Transverse colon (tissue), 4 donors: ENCODE data around the gene CRLF2. TPM values are rescaled to one million over a fixed set of nuclear protein-coding genes. Genes with fewer than 3 reads are reported as not detected.
"Not testable (repeated sequence)": the region's sequence is repeated elsewhere in the genome, so short reads cannot be mapped to it uniquely, and the experiment has no call there.

ENCODE experiments used
- DNase-seq: peaks from one replicate; pipeline ENCODE4 v3.0.0-alpha.2; 2019
- H3K27ac ChIP-seq, 4 donors: fragments of 200-600 bp; sonication (generic); 2 replicates each; pipeline ENCODE4 v1.5.1; 2016 to 2018; ENCODE audit warnings: inconsistent platforms in 4 of 4
- H3K27me3 ChIP-seq: fragments of 200-600 bp; sonication (generic); 2 replicates; pipeline ENCODE4 v1.5.1; 2017; ENCODE audit warnings: inconsistent platforms
- H3K36me3 ChIP-seq, 4 donors: fragments of 200-600 bp; sonication (generic); 2 replicates each; pipeline ENCODE4 v1.5.1; 2017 to 2019; ENCODE audit warnings: inconsistent platforms in 4 of 4
- H3K4me1 ChIP-seq, 4 donors: fragments of 200-600 bp; sonication (generic); 2 replicates each; pipeline ENCODE4 v1.5.1; 2017 to 2020; ENCODE audit warnings: inconsistent platforms in 4 of 4
- H3K4me3 ChIP-seq, 4 donors: fragments of 200-600 bp; sonication (generic); 1 replicate in 1 of 4; 2 replicates in 3 of 4; pipeline versions ENCODE4 v1.5.1 to v1.6.1; 2017 to 2019; ENCODE audit warnings: inconsistent platforms in 4 of 4
- H3K9me3 ChIP-seq, 2 donors: fragments of 200-600 bp; sonication (generic); 2 replicates each; pipeline ENCODE4 v1.5.1; 2017 to 2019; ENCODE audit warnings: inconsistent platforms in 2 of 2
- CTCF ChIP-seq, 5 experiments: fragments of 200-600 bp in 3 of 5; fragments of 450-650 bp in 2 of 5; sonication (generic) in 3 of 5; IDR thresholded peaks; 1 replicate in 2 of 5; 2 replicates in 3 of 5; pipeline ENCODE4 v1.5.1; 2016 to 2017; ENCODE audit warnings: antibody characterized with exemption in 5 of 5, inconsistent platforms in 3 of 5, mild to moderate bottlenecking in 2 of 5, moderate library complexity in 1 of 5
- EP300 ChIP-seq: sonication (generic); formaldehyde crosslinking; IDR thresholded peaks from one replicate; pipeline ENCODE4 v1.6.1; 2017; ENCODE audit warnings: antibody characterized with exemption, low read depth
- POLR2A ChIP-seq: fragments of 450-650 bp; IDR thresholded peaks from one replicate; pipeline ENCODE4 v1.6.1; 2016; ENCODE audit warnings: antibody characterized with exemption, mild to moderate bottlenecking, moderate library complexity
- POLR2AphosphoS5 ChIP-seq, 3 donors: sonication (generic); formaldehyde crosslinking; IDR thresholded peaks; one replicate each; pipeline ENCODE4 v1.6.1; 2016; ENCODE audit warnings: antibody characterized with exemption in 3 of 3
- WGBS, 2 donors: methylation state at CpG; one replicate each; pipeline ENCODE4 v1.1.5; 2018; ENCODE audit warnings: low coverage in 1 of 2; 5-methylcytosine and 5-hydroxymethylcytosine counted together
- in situ Hi-C, 4 donors: fragments of 200-750 bp; cut with MboI; loops; one replicate each; pipeline versions ENCODE4 v1.15.0 to v1.15.1; 2017; ENCODE audit warnings: low sequenced_read_pairs in 3 of 4, low pct_ligation_motif_present in 1 of 4, low pct_unique_long_range_greater_than_20kb in 1 of 4
- intact Hi-C: fragments of 100-400 bp; cut with DNase I; formaldehyde crosslinking; loops from one replicate; pipeline ENCODE4 v1.15.1; 2023; ENCODE audit warnings: low total_unique reads
- total RNA-seq, 4 donors: library from RNA; depleted of rRNA; stranded (reverse); fragments of >200 nt; gene quantifications; one replicate each; pipeline ENCODE4 v1.1.0, GENCODE V29; 2016

CRLF2 gene
- total RNA-seq, 4 donors from 2014 or later: 0.41 to 15.0 TPM; not detected in 2

DNA sequence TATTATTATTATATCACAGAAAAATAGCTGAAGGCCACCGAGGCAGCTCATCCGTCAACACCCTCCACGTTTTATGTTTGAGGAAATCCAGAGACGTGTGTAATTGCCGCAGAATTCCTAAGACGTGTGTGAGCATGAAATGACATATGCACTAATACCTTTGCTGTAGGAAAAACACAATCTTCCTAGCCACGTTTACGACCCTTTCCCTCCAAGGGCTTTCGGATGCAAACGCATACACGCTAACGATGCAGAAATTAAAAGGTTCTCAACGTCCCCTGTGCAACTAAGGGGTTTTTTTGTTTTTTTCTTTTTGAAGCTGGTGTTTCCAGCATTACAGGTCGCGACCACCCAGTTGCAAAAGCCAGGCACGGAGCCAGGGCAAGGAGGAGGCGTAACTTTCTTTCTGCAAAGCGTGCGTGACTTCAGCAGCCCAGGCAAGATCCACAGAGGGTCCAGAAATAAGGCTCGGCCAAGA lies 33.8 kb downstream of the CRLF2 start:
- 28 to 52% methylated on average over 18 to 20 of the region's 20 CpGs for WGBS, 2 donors
- in situ Hi-C loops: no loop called here

GRCh38 chrX:1176531-1177320 lies 35.7 kb downstream of the CRLF2 start:
- WGBS, 2 donors: 78 to 85% methylated on average over 18 to 33 of the region's 33 CpGs
- in situ Hi-C loops, intact Hi-C loops, H3K27me3 ChIP-seq, H3K9me3 ChIP-seq, H3K4me3 ChIP-seq, H3K4me1 ChIP-seq, H3K36me3 ChIP-seq, DNase-seq, H3K27ac ChIP-seq: not testable (repeated sequence)

More for the DNA sequence above, 33.8 kb downstream of the CRLF2 start:
- TF ChIP-seq POLR2A (no peak), CTCF (IDR thresholded peaks at IDR 0.05) (no peak), POLR2AphosphoS5 (IDR thresholded peaks at IDR 0.05) (no peak), EP300 (no peak)
- Histone ChIP-seq H3K36me3 (no peaks in the 10 kb centered on the region), H3K4me3 (no peak overlapping the region), H3K9me3 (no peaks in the 10 kb centered on the region), H3K27me3 (no peaks in the 10 kb centered on the region), H3K4me1 (peaks cover 0 to 4% (median 0%) of the 10 kb centered on the region in 4 donors), H3K27ac (no peak overlapping the region)
- intact Hi-C loops: no loop called here
- DNase-seq: no peak

DNA sequence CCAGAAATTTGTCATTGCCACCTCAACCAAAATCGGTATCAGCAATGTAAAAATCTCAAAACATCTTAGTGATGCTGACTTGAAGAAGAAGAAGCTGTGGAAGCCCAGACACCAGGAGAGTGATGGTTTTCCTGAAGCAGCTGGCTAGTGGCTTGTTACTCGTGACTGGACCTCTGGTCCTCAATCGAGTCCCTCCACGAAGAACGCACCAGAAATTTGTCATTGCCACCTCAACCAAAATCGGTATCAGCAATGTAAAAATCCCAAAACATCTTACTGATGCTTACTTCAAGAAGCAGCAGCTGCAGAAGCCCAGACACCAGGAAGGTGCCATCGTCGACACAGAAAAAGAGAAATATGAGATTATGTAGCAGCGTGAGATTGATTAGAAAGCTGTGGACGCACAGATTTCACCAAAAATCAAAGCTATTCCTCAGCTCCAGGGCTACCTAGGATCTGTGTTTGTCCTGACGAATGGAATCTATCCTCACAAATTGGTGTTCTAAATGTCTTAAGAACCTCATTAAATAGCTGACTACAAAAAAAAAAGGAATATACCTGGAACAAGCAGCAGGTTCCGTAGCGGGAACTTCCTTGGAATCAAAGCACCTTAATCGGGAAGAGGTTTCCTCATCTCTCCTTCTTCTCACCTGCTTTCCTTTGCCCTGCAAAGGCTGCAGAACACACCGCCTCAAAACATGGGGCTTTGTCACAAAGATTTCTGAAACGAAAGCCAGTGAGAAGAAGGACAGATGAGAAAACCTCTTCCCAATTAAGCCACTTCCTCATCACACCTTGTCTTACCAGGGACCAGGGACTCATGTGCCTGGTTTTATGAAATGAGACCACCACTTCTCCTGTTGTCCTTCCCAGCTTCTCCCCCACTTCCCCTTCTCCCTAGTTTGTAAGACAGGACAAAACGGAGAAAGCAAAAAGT lies 37.6 kb downstream of the CRLF2 start:
- intact Hi-C loops, H3K9me3 ChIP-seq, H3K27ac ChIP-seq, H3K4me3 ChIP-seq, H3K4me1 ChIP-seq, DNase-seq, H3K27me3 ChIP-seq, in situ Hi-C loops, H3K36me3 ChIP-seq: not testable (repeated sequence)
- 84 to 89% methylated on average over 12 of the region's 17 CpGs for WGBS, 2 donors

DNA sequence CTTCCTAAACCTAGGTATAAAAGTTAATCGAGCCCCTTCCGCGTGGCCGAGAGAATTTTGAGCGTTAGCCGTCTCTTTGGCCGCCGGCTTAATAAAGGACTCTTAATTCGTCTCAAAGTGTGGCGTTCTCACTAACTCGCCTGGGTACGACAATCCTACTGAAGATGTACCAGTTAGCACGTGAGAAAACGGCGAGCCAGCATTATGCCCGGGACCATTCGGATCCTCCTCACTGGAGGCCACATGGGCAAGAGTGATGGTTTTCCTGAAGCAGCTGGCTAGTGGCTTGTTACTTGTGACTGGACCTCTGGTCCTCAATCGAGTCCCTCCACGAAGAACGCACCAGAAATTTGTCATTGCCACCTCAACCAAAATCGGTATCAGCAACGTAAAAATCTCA lies 39.0 kb downstream of the CRLF2 start:
- H3K4me3 ChIP-seq, H3K9me3 ChIP-seq, H3K27ac ChIP-seq, intact Hi-C loops, H3K36me3 ChIP-seq, H3K4me1 ChIP-seq, DNase-seq, H3K27me3 ChIP-seq, in situ Hi-C loops: not testable (repeated sequence)
- WGBS, 2 donors: 67 to 74% methylated on average over 15 to 20 of the region's 22 CpGs

DNA sequence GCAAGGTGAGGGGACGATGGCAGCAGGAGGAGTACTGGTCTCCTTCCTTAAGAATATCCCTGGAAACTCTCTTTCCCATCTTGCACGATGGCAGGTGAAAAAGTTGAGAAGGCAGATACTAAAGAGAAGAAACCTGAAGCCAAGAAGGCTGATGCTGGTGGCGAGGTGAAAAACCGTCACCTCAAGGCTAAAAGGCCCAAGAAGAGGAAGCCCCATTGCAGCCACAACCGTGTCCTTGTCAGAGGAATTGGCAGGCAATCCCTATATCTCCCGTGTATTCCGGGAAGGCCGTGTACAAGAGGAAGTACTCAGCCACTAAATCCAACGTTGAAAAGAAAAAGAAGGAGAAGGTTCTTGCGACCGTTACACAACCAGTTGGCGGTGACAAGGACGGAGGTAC lies 40.0 kb downstream of the CRLF2 start:
- in situ Hi-C loops: no loop called here
- Histone ChIP-seq H3K9me3 (no peaks in the 10 kb centered on the region), H3K4me1 (no peaks in the 10 kb centered on the region), H3K27me3 (no peaks in the 10 kb centered on the region), H3K27ac (no peak overlapping the region), H3K4me3 (no peak overlapping the region), H3K36me3 (no peaks in the 10 kb centered on the region)
- no peak for DNase-seq
- 46 to 62% methylated on average over 13 of the region's 13 CpGs for WGBS, 2 donors
- TF ChIP-seq CTCF (IDR thresholded peaks at IDR 0.05) (no peak), POLR2A (no peak), POLR2AphosphoS5 (IDR thresholded peaks at IDR 0.05) (no peak), EP300 (no peak)
- intact Hi-C loops: no loop called here

DNA sequence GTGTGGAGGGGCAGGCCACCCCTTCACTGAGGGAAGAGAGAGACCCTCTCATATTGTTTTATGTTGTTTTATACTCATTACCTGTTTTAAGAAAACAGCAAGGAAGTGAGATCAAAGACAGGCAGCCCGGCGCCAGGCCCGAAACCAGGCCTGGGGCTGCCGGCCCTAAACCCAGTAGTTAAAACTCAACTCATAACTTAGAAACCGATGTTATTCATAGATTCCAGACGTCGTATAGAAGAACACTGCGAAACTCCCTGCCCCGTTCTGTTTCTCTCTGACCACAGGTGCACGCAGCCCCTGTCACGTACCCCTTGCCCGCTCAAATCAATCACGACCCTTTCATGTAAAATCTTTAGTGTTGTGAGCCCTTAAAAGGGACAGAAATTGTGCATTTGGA lies 40.5 kb downstream of the CRLF2 start:
- DNase-seq, H3K9me3 ChIP-seq, in situ Hi-C loops, H3K27ac ChIP-seq, H3K36me3 ChIP-seq, intact Hi-C loops, H3K27me3 ChIP-seq, H3K4me3 ChIP-seq, H3K4me1 ChIP-seq: not testable (repeated sequence)
- WGBS, 2 donors: 73 to 83% methylated on average over 13 of the region's 13 CpGs
